Iris pigment epithelial cell (primary cell): ENCODE data around the gene MTRF1.
"Not testable (repeated sequence)": the region's sequence is repeated elsewhere in the genome, so short reads cannot be mapped to it uniquely, and the experiment has no call there.

Source experiments
- DNase-seq: peaks from one replicate; pipeline ENCODE4 v3.0.0-alpha.2; 2011; ENCODE audit warnings: low read depth

The MTRF1 gene

GRCh38 chr13:41222259-41222852 is 41.0 kb downstream of the MTRF1 start:
- DNase-seq = peak; percentile 64

DNA sequence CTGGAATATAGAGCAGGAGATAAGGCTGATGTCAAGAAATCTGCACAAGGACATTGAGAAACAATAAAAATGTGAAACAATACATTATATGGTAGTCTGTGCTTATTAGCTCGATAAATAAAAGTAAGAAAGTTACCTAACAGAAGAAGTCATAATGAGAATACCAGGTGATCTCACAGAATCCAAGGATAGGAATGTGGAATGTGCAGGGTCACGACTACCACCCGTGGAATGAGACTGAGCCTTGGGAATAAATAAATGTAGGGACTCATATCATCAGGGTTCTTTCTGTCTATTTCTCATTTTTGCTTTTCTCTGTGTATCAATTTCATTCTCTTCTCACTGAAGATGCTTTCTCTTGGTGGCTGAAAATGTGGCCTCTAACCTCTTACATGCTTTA is 43.0 kb downstream of the MTRF1 start:
- DNase-seq = no peak

GRCh38 chr13:41216160-41216559 is 47.2 kb downstream of the MTRF1 start:
- peak; percentile 69 for DNase-seq

DNA sequence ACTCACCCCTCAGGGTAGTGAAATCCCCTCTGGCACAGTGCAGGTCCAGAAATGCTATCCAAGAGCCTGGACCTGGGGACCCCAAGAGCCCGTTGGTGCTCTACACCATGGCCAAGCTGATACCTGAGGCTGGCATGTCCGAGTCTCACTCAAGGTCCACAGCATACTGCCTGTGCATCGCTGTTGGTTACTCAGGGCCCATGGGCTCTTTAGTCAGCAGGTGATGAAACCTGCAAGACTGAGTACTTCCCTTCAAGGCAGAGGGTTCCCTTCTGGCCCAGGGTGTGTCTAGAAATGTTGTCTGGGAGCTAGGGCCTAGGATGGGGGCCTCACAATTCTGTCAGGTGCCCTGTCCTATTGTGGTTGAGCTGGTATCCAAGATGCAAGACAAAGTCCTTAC is 49.5 kb downstream of the MTRF1 start:
- DNase-seq = no peak

DNA sequence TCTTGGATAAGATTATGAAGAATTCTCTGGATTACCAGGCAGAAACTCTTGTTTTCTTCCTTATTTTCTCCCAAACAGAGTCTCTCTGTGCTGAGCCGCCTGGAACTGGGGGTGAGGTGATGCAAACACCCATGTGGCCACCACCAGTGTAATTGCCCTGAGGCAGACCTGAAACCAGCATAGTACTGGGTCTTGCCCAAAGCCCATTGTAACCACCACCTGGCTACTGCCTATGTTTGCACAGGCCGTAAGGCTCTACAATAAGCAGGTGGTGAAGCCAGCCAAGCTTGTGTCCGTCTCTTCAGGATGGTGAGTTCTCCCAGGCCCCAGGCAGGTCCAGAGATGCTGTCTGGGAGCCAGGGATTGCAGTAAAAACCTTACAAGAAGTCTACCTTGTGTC is 50.1 kb downstream of the MTRF1 start:
- no peak for DNase-seq

- DNase-seq = no peak
Measured at GRCh38 chr13:41212881-41213280, 50.5 kb downstream of the MTRF1 start.

DNA sequence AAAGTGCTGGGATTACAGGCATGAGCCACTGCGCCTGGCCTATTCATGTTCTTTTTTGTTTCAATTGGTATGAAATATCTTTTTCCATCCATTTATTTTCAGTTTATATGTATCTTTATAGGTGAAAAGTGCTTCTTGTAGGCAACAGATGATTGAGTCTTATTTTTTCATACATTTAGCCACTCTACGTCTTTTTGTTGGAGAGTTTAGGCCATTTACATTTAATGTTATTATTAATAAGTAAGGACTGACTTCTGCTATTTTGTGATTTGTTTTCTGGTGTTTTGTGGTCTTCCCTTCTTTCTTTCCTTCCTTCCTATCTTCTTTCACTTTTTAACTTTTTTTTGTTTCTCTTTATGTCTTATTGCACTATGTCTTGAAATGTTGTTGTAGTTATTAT is 52.3 kb downstream of the MTRF1 start:
- no peak for DNase-seq

- DNase-seq = no peak
Measured at GRCh38 chr13:41206467-41206866, 56.9 kb downstream of the MTRF1 start.

- DNase-seq = no peak
Measured at GRCh38 chr13:41203810-41204209, 59.6 kb downstream of the MTRF1 start.

GRCh38 chr13:41200126-41200525 is 63.2 kb downstream of the MTRF1 start:
- DNase-seq = no peak

DNA sequence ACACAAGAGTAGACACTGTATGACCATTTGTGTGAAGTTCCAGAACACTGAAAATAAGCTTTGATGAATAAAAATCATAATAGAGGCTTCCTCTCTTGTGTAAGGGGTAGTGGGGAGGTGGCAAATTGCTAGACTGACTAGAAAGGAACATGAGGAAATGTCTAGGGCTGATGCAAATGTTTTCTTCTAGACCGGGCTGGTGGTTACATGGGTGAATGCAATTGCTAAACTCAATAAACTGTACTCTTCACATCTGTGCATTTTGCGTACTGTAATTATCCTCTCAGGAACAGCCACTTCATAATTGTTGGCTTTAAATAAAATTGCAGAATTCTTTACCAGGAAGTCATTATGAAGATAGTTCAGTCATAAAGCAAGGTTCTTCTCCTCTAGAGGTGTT is 63.9 kb downstream of the MTRF1 start:
- no peak for DNase-seq

GRCh38 chr13:41199079-41199478 is 64.3 kb downstream of the MTRF1 start:
- no peak for DNase-seq

DNA sequence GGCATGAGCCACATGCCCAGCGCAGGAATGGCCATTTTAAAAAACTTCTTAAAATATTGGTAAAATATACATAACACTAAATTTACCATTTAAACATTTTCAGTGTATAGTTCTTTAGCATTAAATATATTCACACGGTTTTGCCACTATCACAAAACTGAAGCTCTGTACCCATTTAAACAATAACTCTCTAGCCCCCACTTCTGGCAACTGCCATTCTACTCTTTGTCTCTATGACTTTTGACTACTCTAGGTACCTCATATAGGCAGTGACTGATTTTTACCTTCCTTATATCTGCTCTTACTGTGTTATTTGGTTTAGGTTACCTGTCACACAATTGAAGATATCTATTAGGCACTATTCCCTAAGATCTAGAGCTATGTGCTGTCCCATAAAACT is 66.8 kb downstream of the MTRF1 start:
- DNase-seq = no peak

GRCh38 chr13:41196011-41196410 is 67.4 kb downstream of the MTRF1 start:
- DNase-seq = no peak

GRCh38 chr13:41193919-41194824 is 69.2 kb downstream of the MTRF1 start, which contains the start of gene KBTBD7:
Gene KBTBD7 (minus strand): TSS chr13:41194569. CDS start chr13:41194257, 312 bp downstream.
- DNase-seq = peak; percentile 100

DNA sequence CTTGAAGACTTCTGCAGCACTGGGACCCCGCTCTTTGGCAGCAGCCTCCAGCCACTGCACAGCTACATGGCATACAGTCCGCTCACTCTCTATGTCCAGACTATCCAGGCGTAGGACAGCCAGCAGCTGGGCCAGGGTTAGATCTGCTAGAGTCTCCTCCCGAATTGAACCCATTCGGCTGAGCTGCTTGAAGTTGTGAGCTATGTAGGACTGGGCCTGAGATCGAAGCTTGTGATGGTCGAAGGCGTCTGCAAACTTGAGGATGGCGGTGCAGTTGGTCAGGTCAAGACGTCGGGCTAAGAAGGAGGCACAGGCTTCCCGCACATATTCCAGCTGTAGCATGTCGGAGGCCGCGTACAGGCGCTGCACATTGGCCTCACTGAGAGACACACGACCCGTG is 69.9 kb downstream of the MTRF1 start:
- DNase-seq = no peak

DNA sequence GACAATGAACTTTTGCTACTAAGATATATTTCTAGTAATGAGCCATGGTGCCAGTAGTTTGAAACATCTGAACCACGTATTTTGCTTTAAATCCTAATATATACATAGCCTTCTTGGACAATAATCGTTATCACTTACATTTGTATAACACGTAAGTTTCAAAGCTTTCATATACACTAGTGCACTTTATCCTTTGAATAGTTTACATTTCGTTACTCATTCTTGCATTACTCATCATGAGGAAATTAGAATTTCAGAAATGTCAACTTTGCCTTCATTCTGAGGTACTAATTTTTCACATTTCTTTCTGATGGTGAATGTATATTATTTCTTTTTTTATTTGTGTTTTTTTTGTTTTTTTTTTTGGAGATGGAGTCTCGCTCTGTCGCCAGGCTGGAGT is 74.8 kb downstream of the MTRF1 start:
- peak; percentile 77 for DNase-seq

DNA sequence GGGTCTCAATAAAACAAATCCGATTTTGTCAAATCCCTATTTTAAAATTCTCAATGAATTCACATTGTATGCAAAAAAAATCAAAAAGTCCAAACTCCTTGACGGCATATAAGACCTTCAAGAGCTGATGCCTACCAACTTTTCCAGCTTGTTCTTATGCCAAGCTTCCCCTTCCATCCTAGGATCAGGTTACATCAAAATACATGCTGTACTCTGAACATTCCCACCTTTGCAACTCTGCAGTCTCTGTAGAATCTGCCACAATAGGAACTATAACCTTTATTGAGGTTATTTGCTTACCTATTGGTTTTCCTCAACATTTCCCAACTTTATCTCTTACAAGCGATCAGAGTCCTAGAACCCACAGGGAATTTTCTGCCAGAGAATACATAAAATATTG is 76.9 kb downstream of the MTRF1 start:
- DNase-seq = no peak

- DNase-seq = no peak
Measured at GRCh38 chr13:41182231-41182630, 81.1 kb downstream of the MTRF1 start.

GRCh38 chr13:41179593-41180250 is 83.7 kb downstream of the MTRF1 start:
- peak; percentile 81 for DNase-seq

DNA sequence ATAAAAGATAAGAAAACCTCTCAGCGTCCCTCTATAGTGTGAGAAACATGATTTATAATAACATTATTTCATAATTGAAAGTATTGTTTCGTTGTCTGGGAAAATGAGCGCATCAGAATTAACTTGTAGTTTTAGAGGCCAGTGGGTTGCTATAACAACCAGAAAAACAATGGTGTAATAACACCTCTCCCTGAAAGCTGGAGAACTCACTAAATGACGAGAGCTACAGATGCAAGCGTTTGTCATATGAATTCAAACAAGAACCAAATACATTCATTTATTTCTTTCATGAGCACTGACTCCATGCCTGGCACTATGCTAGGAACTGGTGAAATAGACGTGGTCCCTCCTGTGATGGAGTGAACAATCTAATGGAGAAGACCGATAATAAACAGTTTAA is 85.3 kb downstream of the MTRF1 start:
- DNase-seq = peak; percentile 51

GRCh38 chr13:41177616-41178015 is 85.8 kb downstream of the MTRF1 start:
- DNase-seq = peak; percentile 30

GRCh38 chr13:41175576-41175975 is 87.8 kb downstream of the MTRF1 start:
- not testable (repeated sequence) for DNase-seq
